ENCODE measurements around the gene CA14. TPM values are rescaled to one million over a fixed set of nuclear protein-coding genes. Genes with fewer than 3 reads are reported as not detected.

CA14 gene
- total and polyA plus RNA-seq, 10 donors: not detected

- Histone ChIP-seq H3K36me3 (no peaks in the 10 kb centered on the region), H3K4me3 (no peak overlapping the region), H3K27ac (no peak overlapping the region), H3K4me1 (no peaks in the 10 kb centered on the region), H3K27me3 (replicated peaks in 1 of 7) (peaks cover 0 to 6% (median 0%) of the 10 kb centered on the region in 7 donors), H3K9me3 (no peaks in the 10 kb centered on the region)
- TF ChIP-seq CTCF (IDR thresholded peaks at IDR 0.05 in 8 of 11, conservative IDR thresholded peaks at IDR 0.05 in 3 of 11): no peak
- no peak for TF ChIP-seq POLR2A (IDR thresholded peaks at IDR 0.05)
- TF ChIP-seq POLR2AphosphoS5 (IDR thresholded peaks at IDR 0.05): no peak
- intact Hi-C loops (cut with DNase I; ENCODE audit: low total_unique reads): no loop called here
- no peak for DNase-seq
- 93 to 100% (median 97%) methylated on average over 3 of the region's 3 CpGs for WGBS, 5 donors
Observed at GRCh38 chr1:150243003-150243402, 14.6 kb upstream of the CA14 start.

- Histone ChIP-seq H3K36me3 (no peaks in the 10 kb centered on the region), H3K4me1 (no peaks in the 10 kb centered on the region), H3K4me3 (no peak overlapping the region), H3K27me3 (replicated peaks in 1 of 7) (peaks cover 0 to 12% (median 0%) of the 10 kb centered on the region in 7 donors), H3K9me3 (no peaks in the 10 kb centered on the region), H3K27ac (no peak overlapping the region)
- intact Hi-C loops (cut with DNase I; ENCODE audit: low total_unique reads): no loop called here
- WGBS, 5 donors: 49 to 72% (median 57%) methylated on average over 2 of the region's 2 CpGs
- DNase-seq: no peak
- TF ChIP-seq CTCF (IDR thresholded peaks at IDR 0.05 in 8 of 11, conservative IDR thresholded peaks at IDR 0.05 in 3 of 11) (no peak), POLR2A (IDR thresholded peaks at IDR 0.05) (no peak)
Observed at GRCh38 chr1:150249936-150250335, 7.6 kb upstream of the CA14 start.

GRCh38 chr1:150256198-150256553 lies 1.4 kb upstream of the CA14 start:
- DNase-seq: no peak
- Histone ChIP-seq H3K9me3 (no peaks in the 10 kb centered on the region), H3K4me3 (peak overlapping the region in 4 of 8 donors; percentile 21 to 56 (median 30)), H3K27me3 (replicated peaks in 1 of 7) (peaks cover 0 to 43% (median 11%) of the 10 kb centered on the region in 7 donors), H3K4me1 (peaks cover 6 to 30% (median 21%) of the 10 kb centered on the region in 6 donors), H3K36me3 (no peaks in the 10 kb centered on the region), H3K27ac (peak overlapping the region in 5 of 8 donors; percentile 7 to 75 (median 72))
- intact Hi-C loops (cut with DNase I; ENCODE audit: low total_unique reads): no loop called here
- WGBS, 5 donors: 0 to 3% (median 0%) methylated on average over 1 of the region's 1 CpG
- no peak for TF ChIP-seq POLR2A (IDR thresholded peaks at IDR 0.05)
- TF ChIP-seq POLR2AphosphoS5 (IDR thresholded peaks at IDR 0.05): no peak
- TF ChIP-seq CTCF (IDR thresholded peaks at IDR 0.05 in 8 of 11, conservative IDR thresholded peaks at IDR 0.05 in 3 of 11): peak in 1 of 11 experiments; percentile 20

- Histone ChIP-seq H3K27ac (peak overlapping the region in 3 of 8 donors; percentile 7 to 75 (median 74)), H3K36me3 (no peaks in the 10 kb centered on the region), H3K27me3 (replicated peaks in 1 of 7) (peaks cover 0 to 43% (median 11%) of the 10 kb centered on the region in 7 donors), H3K4me3 (peak overlapping the region in 2 of 8 donors; percentile 28 to 56), H3K9me3 (no peaks in the 10 kb centered on the region), H3K4me1 (peaks cover 6 to 30% (median 21%) of the 10 kb centered on the region in 6 donors)
- 21 to 27% (median 25%) methylated on average over 14 of the region's 14 CpGs for WGBS, 5 donors
- intact Hi-C loops (cut with DNase I; ENCODE audit: low total_unique reads): no loop called here
- TF ChIP-seq POLR2AphosphoS5 (IDR thresholded peaks at IDR 0.05): no peak
- no peak for TF ChIP-seq CTCF (IDR thresholded peaks at IDR 0.05 in 8 of 11, conservative IDR thresholded peaks at IDR 0.05 in 3 of 11)
- TF ChIP-seq POLR2A (IDR thresholded peaks at IDR 0.05): no peak
- no peak for DNase-seq
Observed at GRCh38 chr1:150256554-150257341, 826 bp upstream of the CA14 start.

Measured in spleen (tissue), 11 donors.